ENCODE measurements around the gene S100A6.
"Not testable (repeated sequence)": the region's sequence is repeated elsewhere in the genome, so short reads cannot be mapped to it uniquely, and the experiment has no call there.

Gene S100A6

DNA sequence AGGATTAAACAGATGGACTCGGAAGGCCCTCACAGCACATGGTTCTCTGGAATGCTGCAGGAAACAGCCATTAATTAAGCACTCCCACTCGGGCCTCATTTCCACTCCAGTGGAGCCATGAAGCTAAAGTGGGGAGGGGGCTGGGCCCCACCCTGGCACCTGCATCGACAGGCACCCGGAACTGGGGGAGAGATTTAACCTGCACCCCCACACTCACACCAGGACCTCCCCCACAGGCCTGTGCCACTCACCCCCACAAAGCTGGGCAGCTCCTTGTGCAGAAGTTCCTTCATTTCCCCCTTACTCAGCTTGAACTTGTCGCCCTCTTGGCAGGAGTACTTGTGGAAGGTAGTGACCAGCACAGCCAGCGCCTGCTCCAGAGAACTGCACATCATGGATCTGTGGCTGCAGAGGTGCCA is 27.7 kb upstream of the S100A6 start:
- DNase-seq = no peak

- DNase-seq = not testable (repeated sequence)
Observed at GRCh38 chr1:153562021-153562420, 26.2 kb upstream of the S100A6 start.

- no peak for DNase-seq
Observed at GRCh38 chr1:153561466-153561985, 25.7 kb upstream of the S100A6 start.

GRCh38 chr1:153560771-153561465 is 25.1 kb upstream of the S100A6 start:
- no peak for DNase-seq

DNA sequence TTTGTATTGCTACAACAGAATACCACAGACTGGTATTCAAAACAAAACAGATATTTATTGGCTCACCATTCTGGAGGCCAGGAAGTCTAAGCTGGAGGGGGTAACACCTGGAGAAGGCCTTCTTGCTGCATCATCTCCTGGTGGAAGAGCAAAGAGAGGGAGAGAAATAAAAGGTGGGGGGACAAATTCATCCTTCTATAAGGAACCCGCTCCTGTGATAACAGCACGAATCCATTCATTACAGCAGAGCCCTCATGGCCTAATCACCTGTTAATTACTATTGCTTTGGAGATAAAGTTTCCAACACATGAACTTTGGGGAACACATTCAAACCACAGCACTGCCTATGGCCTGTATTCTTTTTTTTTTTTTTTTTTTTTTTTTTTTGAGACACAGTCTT is 24.4 kb upstream of the S100A6 start:
- DNase-seq = no peak

- DNase-seq = no peak
Observed at GRCh38 chr1:153557877-153558276, 22.1 kb upstream of the S100A6 start.

DNA sequence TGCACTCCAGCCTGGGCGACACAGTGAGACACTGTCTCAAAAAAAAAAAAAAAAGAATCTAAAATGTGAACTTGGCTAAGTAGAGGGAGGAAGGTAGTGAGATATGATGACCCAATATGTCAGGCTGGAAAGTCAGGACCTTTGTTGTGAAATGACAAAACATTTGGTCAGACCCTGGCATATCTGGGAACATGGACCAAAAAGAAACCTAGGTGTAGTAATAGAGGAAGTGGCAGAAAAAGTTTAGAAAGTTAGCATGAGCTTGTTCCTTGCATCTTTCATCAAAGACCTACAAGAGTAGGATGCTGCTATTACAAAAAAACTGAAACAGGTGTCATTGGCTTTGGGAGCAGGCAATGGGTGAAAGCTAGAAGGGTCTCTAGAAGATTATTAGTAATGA is 20.6 kb upstream of the S100A6 start:
- DNase-seq = no peak

DNA sequence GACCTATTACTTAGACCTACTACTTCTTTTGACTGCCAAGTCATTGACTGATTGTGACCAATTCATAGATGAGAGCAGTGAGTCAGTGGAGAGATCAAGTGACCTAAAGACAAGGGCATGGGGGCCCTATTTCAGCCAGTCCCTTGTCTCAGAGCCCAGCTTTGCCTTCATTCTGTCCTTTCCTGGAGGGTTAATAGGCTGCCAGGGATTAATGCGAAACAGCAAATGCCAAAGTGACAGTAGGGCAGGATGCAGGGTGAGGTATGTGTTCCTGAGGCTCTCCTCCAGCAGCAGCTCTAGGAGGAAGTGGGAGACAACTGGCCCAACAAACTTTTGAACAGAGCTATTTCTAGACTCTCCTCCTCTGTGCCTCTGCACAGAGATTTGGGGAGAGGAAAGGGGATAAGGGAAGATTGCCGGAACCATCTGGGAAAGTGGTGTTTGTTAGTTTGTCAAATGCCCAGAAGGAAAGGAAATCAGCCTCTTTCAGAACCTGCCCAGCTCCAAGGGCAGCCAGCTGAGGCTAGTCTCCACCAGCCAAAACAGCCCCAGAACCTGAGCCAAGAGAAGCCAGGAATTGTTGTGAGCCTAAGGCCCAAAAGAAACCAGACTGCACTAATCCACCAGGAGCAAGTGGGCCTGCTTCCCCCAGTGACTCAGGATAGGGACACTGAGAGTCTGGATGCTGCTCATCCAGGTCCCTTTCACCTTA is 18.2 kb upstream of the S100A6 start:
- DNase-seq = no peak

GRCh38 chr1:153553096-153553495 is 17.3 kb upstream of the S100A6 start:
- no peak for DNase-seq

GRCh38 chr1:153552335-153552734 is 16.5 kb upstream of the S100A6 start:
- DNase-seq = no peak

GRCh38 chr1:153550827-153551500 is 15.2 kb upstream of the S100A6 start:
- no peak for DNase-seq

- no peak for DNase-seq
Observed at GRCh38 chr1:153550398-153550758, 14.6 kb upstream of the S100A6 start.

DNA sequence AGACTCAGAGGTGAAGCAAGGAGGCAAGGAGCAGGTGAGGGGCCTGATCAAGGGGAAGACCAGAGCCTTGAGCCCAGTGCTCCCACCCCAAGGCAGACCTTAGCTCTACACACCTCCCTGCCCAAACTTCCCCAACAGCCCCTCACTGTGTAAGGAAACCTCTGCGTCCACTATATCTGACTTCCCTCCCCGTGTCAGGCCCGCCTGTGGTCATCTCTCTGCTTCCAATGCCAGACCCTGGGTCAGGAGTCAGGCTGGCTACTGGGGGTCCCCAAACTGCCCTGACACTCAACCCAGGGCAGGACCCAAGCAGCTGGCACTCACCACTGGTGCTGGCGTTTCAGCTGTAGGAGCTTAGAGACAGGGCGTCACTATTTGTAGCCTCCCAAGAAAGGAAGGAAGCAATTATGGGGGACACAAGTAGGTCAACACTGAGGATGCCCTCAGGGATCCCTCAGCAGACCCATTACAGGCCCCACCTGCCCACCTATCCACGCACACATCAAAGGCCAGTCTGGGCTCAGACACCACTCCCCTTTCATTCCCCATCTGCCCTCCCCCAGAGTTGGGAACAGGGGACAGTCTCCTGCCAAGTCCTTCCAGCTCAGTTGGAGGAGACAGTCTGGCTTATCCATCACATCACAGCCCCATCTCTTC is 14.1 kb upstream of the S100A6 start:
- peak in 2 of 3 experiments; percentile 28 to 55 for DNase-seq

DNA sequence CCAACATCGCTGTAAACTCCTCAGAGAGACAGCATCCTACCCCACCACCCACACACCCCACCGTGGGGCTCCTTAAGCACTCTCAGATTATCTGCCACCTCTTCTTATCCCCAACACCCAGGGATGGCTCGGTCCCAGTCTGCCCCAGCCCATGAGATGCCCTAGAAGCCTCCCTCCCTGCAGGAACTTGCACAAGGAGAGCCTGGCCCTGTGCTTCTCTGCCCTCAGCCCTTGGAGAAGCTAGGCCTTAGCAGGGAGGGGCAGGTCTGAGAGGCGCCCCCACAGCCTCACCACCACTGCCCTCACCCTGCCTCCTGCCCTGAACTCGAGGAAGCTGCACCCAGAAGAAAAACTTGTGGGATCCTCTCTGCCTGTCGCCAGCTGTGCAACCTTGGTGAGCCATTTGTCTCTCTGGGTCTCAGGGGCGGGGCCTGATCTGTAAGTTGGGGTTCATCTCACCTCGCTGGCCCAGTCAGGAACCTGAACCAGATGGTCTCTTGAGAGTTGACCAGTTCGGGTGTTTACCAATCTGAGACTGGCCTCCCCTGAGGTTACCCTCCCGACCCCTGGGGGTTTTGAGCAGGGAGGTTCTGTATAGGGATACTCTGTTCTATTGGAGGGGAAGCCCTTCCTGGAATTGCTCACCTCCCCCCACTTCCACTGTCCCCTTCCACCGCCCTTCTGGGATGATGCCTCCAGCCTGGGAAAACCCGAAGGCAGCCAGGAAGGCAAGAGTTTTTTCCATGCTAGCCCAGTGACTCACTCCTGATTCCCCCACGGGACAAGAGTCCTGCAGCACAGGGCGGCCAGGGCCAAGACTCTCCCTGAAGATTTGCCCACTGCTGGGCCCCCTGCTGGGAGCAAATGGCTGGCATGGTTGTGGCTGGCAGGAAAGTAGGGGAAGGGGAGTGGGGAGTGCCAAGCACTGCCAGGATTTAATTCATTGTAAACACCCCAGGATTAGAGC is 13.2 kb upstream of the S100A6 start, which contains the start of gene S100A3:
S100A3 (minus strand) TSS at position 537 of the 967 bp plus-strand sequence. CDS start 773 bp downstream, outside the sequence.
- no peak for DNase-seq

DNA sequence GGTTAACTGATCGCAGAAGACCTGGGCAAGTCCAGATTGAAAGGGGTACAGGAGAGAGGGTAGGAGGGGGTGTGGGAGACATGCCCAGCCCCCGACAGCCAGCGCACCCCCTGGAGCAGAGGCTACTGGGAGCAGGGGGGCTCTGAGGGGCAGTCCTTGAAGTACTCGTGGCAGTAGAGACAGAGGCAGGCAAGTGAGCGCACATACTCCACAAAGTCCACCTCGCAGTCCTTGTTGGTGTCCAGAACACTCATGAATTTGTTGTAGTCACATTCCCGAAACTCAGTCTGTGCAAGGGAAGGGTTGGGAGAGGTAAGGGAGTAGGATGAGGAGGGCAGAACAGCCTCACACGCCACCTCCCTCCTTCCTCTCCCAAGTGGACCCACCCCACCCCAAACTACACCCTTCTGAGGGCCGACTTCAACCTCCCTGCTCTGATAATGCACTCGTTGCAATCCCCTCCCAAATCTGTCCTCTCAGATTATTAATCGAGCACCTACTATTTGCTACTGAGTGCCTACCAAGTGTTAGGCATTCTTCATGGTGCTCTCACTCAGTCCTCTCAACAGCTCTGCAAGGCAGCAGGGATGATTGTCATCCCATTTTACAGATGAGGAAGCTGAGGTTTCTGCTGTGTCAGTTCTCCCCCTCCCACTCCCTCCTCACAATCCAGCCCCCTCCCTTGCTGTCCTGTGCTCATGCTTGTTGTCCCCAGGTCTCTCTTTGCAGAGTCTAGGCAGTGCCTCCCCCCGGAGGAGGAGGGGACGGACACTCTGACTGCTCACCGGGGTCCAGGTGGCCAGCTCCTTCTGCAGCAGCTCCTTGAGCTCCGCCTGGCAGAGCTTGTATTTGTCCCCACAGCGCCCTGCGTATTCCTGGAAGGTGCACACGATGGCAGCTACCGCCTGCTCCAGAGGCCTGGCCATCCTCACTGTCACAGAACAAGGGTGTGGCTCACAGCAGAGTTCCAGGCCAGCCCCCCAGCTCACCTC is 12.1 kb upstream of the S100A6 start:
- no peak for DNase-seq

- DNase-seq = peak in 1 of 3 experiments; percentile 93
Observed at GRCh38 chr1:153546796-153547559, 11.2 kb upstream of the S100A6 start.

GRCh38 chr1:153546371-153546770 is 10.6 kb upstream of the S100A6 start:
- no peak for DNase-seq

DNA sequence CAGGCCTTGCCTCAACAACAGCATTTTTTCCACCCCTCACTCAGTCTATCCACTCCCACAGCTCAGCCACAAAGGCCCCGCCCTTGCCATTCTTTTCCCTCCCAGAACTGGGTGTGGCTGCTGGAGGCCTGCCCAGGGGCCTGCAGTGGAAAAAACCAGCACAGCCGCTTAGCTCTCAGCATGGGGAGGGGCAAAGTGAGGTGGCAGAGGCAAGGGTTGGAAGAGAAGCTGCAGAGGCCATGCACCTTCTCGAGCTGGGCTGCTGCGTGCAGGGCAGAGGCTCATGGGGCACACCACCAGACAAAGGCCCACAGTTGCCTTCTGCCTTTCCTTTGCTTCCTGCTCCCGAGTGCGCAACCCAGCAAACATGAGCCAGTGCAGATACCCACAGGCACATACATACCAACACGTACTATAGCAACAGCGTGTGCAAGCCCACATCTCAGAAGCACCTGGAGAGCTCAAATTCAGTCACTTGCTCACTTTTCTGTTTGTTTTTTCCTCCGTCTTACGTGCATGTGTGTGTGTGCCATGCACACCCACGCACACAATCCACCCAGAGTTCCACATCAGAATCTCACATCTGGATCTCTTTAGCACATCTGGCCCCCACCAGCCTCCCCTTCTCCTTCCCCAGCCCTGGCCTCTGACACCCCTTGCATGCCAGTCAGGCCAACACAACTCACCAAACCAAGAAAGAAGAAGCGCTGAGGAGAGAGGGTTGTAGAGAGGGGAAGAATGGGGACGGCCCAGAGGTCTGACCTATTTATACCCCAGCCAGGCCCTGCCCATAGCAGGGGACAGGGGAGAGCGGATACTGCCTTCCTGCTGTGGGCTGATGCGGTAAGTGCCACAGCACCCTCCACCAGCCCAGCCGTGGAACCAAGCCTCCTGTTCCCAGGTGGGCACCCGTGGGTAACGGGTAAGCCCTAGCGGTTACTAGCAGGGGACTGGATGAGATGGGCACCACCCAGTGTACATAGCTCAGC is 9.6 kb upstream of the S100A6 start, which contains the start of gene S100A4:
S100A4 (minus strand) TSS at position 740 of the 989 bp plus-strand sequence. CDS start 1,012 bp downstream, outside the sequence.
- DNase-seq = peak; percentile 74 to 99 (median 81)

Data from NCI-H1417 (cell line).